Measurements from ENCODE around the gene IRX3.

Gene IRX3

DNA sequence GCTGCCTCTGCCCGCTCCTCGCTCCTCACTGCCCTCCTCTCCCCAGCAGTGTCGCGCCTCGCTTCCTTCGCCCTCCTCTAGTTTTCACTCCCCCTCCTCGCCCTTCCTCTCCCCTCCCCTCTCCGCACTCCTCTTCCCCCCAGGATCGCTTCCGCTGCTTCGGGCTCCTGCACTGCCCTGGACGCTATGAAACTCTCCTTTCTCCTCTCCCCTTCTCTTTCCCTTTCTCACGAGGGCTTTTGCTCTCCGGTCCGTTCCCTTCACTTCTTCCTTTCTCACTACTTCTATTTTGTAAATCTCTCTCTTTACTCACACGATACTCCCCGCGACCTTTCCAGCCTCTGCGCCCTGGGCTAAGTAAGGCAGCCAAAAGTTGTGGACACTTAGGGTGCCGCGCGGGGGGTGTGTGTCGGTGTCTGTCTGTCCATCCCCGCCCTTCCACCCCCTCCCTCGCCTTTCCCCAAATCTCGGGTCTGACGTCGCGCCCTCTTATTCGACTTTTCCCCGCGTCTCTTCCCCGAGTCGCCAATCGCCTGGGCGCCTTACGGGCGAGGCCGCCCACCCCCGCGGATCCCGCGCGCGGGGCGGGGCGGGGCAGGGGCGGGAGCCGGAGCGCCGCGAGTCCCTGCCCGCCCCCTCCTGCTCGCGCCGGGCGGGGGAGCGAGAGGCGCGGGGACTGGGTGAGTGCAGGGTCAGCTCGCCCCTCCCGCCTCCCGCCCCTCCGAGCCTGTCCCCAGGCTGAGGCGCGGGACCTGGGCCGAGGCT is at the start of gene IRX3:
IRX3 (minus strand) TSS at position 422 of the 765 bp plus-strand sequence. CDS start 737 bp downstream, outside the sequence.
- no peak within 1 kb of the TSS for H3K4me3 ChIP-seq (ENCODE audit: low read depth, low read length)
- TF ChIP-seq, protein P1, sequence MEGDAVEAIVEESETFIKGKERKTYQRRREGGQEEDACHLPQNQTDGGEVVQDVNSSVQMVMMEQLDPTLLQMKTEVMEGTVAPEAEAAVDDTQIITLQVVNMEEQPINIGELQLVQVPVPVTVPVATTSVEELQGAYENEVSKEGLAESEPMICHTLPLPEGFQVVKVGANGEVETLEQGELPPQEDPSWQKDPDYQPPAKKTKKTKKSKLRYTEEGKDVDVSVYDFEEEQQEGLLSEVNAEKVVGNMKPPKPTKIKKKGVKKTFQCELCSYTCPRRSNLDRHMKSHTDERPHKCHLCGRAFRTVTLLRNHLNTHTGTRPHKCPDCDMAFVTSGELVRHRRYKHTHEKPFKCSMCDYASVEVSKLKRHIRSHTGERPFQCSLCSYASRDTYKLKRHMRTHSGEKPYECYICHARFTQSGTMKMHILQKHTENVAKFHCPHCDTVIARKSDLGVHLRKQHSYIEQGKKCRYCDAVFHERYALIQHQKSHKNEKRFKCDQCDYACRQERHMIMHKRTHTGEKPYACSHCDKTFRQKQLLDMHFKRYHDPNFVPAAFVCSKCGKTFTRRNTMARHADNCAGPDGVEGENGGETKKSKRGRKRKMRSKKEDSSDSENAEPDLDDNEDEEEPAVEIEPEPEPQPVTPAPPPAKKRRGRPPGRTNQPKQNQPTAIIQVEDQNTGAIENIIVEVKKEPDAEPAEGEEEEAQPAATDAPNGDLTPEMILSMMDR (IDR thresholded peaks at IDR 0.05; ENCODE audit: insufficient read depth, low read depth, low read length, missing control alignments) = no peak
- no peak for DNase-seq (ENCODE audit: low read depth)

DNA sequence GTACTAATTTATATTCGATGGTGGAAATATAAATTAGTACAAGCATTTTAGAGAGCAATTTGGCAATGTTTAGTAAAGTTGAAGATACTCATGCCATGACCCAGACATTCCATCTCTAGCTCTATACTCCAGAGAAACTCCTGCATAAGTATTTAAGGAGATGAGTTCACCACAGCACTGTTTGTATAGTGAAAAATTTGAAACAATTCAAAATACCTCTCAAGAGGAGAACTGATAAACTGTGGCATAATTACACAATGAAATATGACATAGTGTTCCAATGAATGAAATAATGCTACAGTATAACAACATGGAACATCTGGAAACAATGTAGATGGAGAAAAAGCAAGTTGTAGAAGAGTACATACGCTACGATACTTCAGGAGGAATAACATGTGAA is 48.6 kb upstream of the IRX3 start:
- TF ChIP-seq, protein P1 (IDR thresholded peaks at IDR 0.05; ENCODE audit: insufficient read depth, low read depth, low read length, missing control alignments) = no peak
- H3K4me3 ChIP-seq (ENCODE audit: low read depth, low read length) = no peak overlapping the region
- no peak for DNase-seq (ENCODE audit: low read depth)

DNA sequence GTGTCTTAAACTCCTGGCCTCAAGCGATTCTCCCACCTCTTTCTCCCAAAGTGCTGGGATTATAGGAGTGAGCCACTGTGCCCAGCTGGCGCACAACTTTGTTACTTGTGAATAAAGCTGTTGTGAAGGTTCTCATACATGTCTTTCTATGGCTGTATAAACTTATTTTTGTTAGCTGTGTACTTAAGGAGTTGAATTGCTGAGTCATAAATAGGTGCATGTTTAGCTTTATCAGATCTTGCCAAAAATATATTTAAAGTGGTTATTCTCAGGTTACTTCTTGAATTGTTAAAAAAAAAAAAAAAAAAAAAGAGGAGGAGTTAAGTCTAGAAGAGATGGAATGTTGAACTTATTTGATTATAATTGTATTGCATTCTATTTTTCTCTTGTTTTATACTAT is 47.6 kb upstream of the IRX3 start:
- TF ChIP-seq, protein P1 (IDR thresholded peaks at IDR 0.05; ENCODE audit: insufficient read depth, low read depth, low read length, missing control alignments) = no peak

DNA sequence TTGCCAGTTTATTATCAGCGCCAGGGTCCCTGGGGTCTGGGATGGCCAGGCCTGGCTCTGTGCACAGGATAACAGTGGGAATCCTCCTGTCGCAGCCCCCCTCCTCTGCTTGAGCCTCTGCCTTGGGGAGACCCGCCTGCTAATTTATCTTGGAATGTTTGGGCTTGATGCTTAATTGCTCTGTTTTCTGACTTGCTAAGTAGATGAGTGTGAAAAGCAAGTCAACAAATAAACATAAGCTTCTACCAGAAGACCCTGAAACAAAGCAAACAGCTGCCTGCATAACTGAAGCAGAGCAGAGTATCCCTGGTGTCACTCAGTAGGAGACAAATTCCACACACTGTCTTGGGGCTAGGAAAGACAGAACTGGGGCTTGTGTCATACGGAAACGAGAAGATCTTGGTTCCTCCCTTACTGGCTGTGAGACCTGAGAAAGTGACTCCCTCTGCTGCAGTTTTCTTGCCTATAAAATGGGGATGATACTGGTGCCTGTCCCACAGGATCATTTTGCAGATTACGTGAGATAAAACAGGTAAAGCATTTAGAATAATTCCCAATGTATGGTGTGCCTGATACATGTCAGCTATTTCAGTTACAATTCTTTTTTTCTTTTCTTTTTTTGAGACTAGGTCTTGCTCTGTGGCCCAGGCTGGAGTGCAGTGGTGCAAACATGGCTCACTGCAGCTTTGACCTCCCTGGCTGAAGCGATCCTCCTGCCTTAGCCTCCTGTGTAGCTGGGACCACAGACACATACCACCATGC is 44.8 kb upstream of the IRX3 start:
- H3K4me3 ChIP-seq (ENCODE audit: low read depth, low read length) = no peak overlapping the region
- TF ChIP-seq, protein P1 (IDR thresholded peaks at IDR 0.05; ENCODE audit: insufficient read depth, low read depth, low read length, missing control alignments) = no peak

More for the DNA sequence above, 47.6 kb upstream of the IRX3 start:
- DNase-seq (ENCODE audit: low read depth) = no peak
- no peak overlapping the region for H3K4me3 ChIP-seq (ENCODE audit: low read depth, low read length)

DNA sequence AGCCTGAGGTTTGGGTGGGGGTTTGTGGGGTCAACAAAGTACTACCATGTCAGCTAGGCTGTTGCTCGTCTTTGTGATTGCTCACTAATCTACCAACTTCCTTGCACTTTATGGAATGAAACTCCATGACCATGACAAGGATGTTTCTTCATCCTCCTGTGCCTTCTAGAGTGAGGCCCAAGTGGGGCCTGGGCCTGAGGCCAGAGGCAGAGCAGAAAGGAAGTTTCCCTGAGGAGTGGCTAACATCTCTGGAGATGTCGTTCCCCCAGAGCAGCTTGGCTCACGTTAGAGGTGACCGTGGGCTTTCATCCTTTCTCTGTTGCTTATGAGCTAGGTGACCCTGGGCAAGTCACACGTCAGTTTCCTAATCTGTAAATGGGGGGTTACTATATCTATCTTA is 41.0 kb upstream of the IRX3 start:
- DNase-seq (ENCODE audit: low read depth) = no peak
- H3K4me3 ChIP-seq (ENCODE audit: low read depth, low read length) = no peak overlapping the region
- TF ChIP-seq, protein P1 (IDR thresholded peaks at IDR 0.05; ENCODE audit: insufficient read depth, low read depth, low read length, missing control alignments) = no peak

More for the DNA sequence above, 44.8 kb upstream of the IRX3 start:
- DNase-seq (ENCODE audit: low read depth) = no peak

DNA sequence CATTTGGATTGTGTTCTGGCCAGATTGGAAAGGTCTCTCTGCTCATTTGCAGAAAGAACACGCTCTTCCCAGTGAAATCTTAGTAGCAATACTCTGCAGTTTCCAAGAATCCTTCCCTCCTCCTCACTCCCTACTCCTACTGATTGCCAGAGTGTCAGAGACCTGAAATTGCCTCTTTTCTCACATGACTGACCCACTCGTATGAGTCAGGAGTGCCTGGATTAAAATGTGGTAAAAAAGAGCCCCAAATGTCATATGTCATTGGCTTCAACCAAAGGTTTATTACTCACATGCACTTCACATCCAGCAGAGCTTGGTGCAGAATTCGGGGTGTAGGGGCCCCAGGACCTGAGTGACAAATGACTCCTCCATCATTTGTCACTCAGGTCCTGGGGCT is 39.7 kb upstream of the IRX3 start:
- no peak for DNase-seq (ENCODE audit: low read depth)
- H3K4me3 ChIP-seq (ENCODE audit: low read depth, low read length) = no peak overlapping the region
- TF ChIP-seq, protein P1 (IDR thresholded peaks at IDR 0.05; ENCODE audit: insufficient read depth, low read depth, low read length, missing control alignments) = no peak

Measured in GM12865 (cell line).